SIG-M5 (cell line): ENCODE results near the gene EFCAB3.
"Not testable (repeated sequence)": the region's sequence is repeated elsewhere in the genome, so short reads cannot be mapped to it uniquely, and the experiment has no call there.

ENCODE experiments used
- DNase-seq: peaks from one replicate; lab custom pipeline; 2025; lab: John Stamatoyannopoulos, UW

Gene EFCAB3

GRCh38 chr17:62380253-62380652 lies at the start of gene EFCAB3:
EFCAB3 (plus strand) TSS chr17:62380553; CDS start chr17:62382980, 2,427 bp downstream.
- no peak for DNase-seq

- DNase-seq: no peak
Measured at GRCh38 chr17:62336527-62336926, 43.8 kb upstream of the EFCAB3 start.

GRCh38 chr17:62343764-62344270 lies 36.5 kb upstream of the EFCAB3 start:
- DNase-seq: no peak

GRCh38 chr17:62351176-62351575 lies 29.2 kb upstream of the EFCAB3 start:
- no peak for DNase-seq

GRCh38 chr17:62366191-62366590 lies 14.2 kb upstream of the EFCAB3 start:
- no peak for DNase-seq

GRCh38 chr17:62381561-62381960 lies 1.2 kb downstream of the EFCAB3 start:
- DNase-seq: no peak

- DNase-seq: no peak
Measured at GRCh38 chr17:62388856-62389255, 8.5 kb downstream of the EFCAB3 start.

- DNase-seq: no peak
Measured at GRCh38 chr17:62392908-62393307, 12.6 kb downstream of the EFCAB3 start.

GRCh38 chr17:62398891-62399290 lies 18.5 kb downstream of the EFCAB3 start:
- no peak for DNase-seq

- no peak for DNase-seq
Measured at GRCh38 chr17:62405451-62405850, 25.1 kb downstream of the EFCAB3 start.

GRCh38 chr17:62413090-62413489 lies 32.7 kb downstream of the EFCAB3 start:
- not testable (repeated sequence) for DNase-seq

- DNase-seq: peak; percentile 66
Measured at GRCh38 chr17:62423647-62424461, 43.5 kb downstream of the EFCAB3 start, which contains the start of gene METTL2A. METTL2A (plus strand) TSS chr17:62423897; CDS start chr17:62423903, 6 bp downstream.

- DNase-seq: not testable (repeated sequence)
Measured at GRCh38 chr17:62426214-62426613, 45.9 kb downstream of the EFCAB3 start.

- not testable (repeated sequence) for DNase-seq
Measured at GRCh38 chr17:62435251-62435650, 54.9 kb downstream of the EFCAB3 start.

GRCh38 chr17:62441181-62441580 lies 60.8 kb downstream of the EFCAB3 start:
- not testable (repeated sequence) for DNase-seq

- no peak for DNase-seq
Measured at GRCh38 chr17:62444063-62444462, 63.7 kb downstream of the EFCAB3 start.

- DNase-seq: not testable (repeated sequence)
Measured at GRCh38 chr17:62445791-62446190, 65.4 kb downstream of the EFCAB3 start.

GRCh38 chr17:62452195-62452594 lies 71.8 kb downstream of the EFCAB3 start:
- DNase-seq: not testable (repeated sequence)

GRCh38 chr17:62453041-62453440 lies 72.7 kb downstream of the EFCAB3 start:
- not testable (repeated sequence) for DNase-seq

- DNase-seq: not testable (repeated sequence)
Measured at GRCh38 chr17:62453656-62454055, 73.3 kb downstream of the EFCAB3 start.

- not testable (repeated sequence) for DNase-seq
Measured at GRCh38 chr17:62454111-62454510, 73.8 kb downstream of the EFCAB3 start.

- no peak for DNase-seq
Measured at GRCh38 chr17:62456016-62456415, 75.7 kb downstream of the EFCAB3 start.

GRCh38 chr17:62458483-62458882 lies 78.1 kb downstream of the EFCAB3 start:
- DNase-seq: not testable (repeated sequence)
